Kidney (tissue), 14 donors: Measurements from ENCODE around the gene ZNF621. TPM values are rescaled to one million over a fixed set of nuclear protein-coding genes. Genes with fewer than 3 reads are reported as not detected.

Experiments
- DNase-seq, 5 donors: peaks; one replicate each; pipeline ENCODE4 v3.0.0-alpha.2; 2013 to 2020
- FAIRE-seq: peaks from 2 replicates; lab custom pipeline; 2012; peaks lifted over from hg19 to GRCh38; lab: Jason Lieb, UNC
- H3K27ac ChIP-seq, 2 donors: one replicate each; pipeline ENCODE4 v1.7.0; 2013; ENCODE audit warnings: low read depth in 2 of 2, low read length in 2 of 2, inconsistent platforms in 1 of 2
- H3K27me3 ChIP-seq: one replicate; pipeline ENCODE4 v1.7.1; 2013; ENCODE audit warnings: low read length, inconsistent platforms; ENCODE audit not compliant: control insufficient read depth, insufficient read depth
- H3K36me3 ChIP-seq, 3 donors: one replicate each; pipeline versions ENCODE4 v1.7.0 to v1.7.1; 2013; ENCODE audit warnings: low read length in 3 of 3, control low read depth in 1 of 3, inconsistent platforms in 1 of 3; ENCODE audit not compliant: insufficient read depth in 3 of 3, control insufficient read depth in 2 of 3
- H3K4me1 ChIP-seq, 3 donors: one replicate each; pipeline versions ENCODE4 v1.7.0 to v1.7.1; 2013; ENCODE audit warnings: low read length in 3 of 3, inconsistent platforms in 1 of 3, low read depth in 1 of 3; ENCODE audit not compliant: control insufficient read depth in 2 of 3, insufficient read depth in 2 of 3
- H3K4me3 ChIP-seq, 3 donors: one replicate each; pipeline versions ENCODE4 v1.7.0 to v1.8.1; 2013; ENCODE audit warnings: low read length in 3 of 3, control low read depth in 1 of 3, inconsistent platforms in 1 of 3
- H3K9ac ChIP-seq, 3 donors: one replicate each; pipeline versions ENCODE4 v1.7.0 to v1.7.1; 2013; ENCODE audit warnings: low read length in 3 of 3, control low read depth in 1 of 3, inconsistent platforms in 1 of 3
- H3K9me3 ChIP-seq, 3 donors: one replicate each; pipeline versions ENCODE4 v1.7.0 to v1.7.1; 2013; ENCODE audit warnings: low read length in 3 of 3, control low read depth in 1 of 3, inconsistent platforms in 1 of 3; ENCODE audit not compliant: control insufficient read depth in 2 of 3, insufficient read depth in 1 of 3
- intact Hi-C: fragments of 100-400 bp; cut with DNase I; formaldehyde crosslinking; loops from one replicate; pipeline ENCODE4 v1.11.1; 2022
- polyA plus RNA-seq: library from polyadenylated mRNA; stranded (reverse); fragments of 350-450 nt; fragmentation: Illumina TruSeq; extraction: RNeasy Lipid Tissue Mini Kit (QIAGEN cat#74804); gene quantifications from one replicate; pipeline ENCODE4 v1.2.3, GENCODE V29; 2014; ENCODE audit warnings: low read depth, low replicate concordance; ENCODE audit not compliant: insufficient read depth
- total RNA-seq: library from RNA; stranded (reverse); fragmentation: NEBNext Ultra II Directional; extraction: Animal tissue kit (Norgen Biotek cat#: 25700); gene quantifications from one replicate; pipeline ENCODE4 v1.2.1, GENCODE V29; 2021
- TF ChIP-seq, protein P1 (sequence below): IDR thresholded peaks from 3 replicates; pipeline ENCODE4 v1.5.1; 2012; ENCODE audit warnings: mild to moderate bottlenecking, moderate library complexity, borderline replicate concordance; ENCODE audit not compliant: insufficient read depth; ENCODE audit errors: extremely low read depth
- donor health status: control.
- donor health status: control.
- donor health status: control.
- donor health status: control.
- donor health status: control.
- donor health status: DM: yes; HTN: yes; CAD: no.
- donor health status: Normal renal cell carcinoma (clear cell type).

ZNF621 gene
- total and polyA plus RNA-seq, 2 donors from 2014 or later = 6.9 to 25.4 TPM

DNA sequence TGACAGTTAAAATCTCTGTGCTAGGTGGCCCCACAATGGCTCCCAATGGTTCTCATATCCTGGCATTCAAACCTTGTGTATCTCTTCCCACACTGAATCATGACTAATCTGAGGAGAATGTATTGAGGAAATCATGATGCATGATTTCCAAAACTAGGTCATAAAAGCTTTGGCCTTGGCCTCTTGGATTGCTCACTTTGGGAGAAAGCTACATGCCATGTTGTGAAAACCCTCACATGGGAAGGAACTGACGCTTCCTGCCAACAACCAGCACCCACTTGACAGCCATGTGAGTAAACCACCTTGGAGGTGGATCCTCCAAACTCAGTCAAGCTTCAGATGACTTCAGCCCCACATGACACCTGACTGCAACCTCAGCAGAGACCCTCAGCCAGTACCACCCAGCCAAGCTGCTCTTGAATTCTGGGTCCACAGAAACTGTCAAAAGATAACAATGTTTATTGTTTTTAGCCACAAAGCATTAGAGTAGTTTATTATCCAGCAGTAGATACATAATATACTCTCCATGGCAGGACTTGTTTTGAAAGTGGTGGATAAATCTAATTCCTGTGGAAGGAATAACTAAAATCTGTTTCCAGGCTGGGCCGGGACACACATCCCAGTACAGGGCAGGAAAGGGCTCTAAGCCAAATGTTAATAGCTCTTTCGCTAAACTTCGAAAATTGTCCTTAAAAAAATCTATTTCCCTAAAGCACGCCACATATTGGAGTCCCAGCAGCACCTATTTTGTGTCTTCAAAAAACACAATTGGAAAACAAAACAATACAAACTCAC lies 19.9 kb upstream of the ZNF621 start:
- Histone ChIP-seq H3K4me3 (peak overlapping the region in 2 of 3 donors; percentile 93 to 94), H3K9ac (peak overlapping the region in 1 of 3 donors; percentile 67)

DNA sequence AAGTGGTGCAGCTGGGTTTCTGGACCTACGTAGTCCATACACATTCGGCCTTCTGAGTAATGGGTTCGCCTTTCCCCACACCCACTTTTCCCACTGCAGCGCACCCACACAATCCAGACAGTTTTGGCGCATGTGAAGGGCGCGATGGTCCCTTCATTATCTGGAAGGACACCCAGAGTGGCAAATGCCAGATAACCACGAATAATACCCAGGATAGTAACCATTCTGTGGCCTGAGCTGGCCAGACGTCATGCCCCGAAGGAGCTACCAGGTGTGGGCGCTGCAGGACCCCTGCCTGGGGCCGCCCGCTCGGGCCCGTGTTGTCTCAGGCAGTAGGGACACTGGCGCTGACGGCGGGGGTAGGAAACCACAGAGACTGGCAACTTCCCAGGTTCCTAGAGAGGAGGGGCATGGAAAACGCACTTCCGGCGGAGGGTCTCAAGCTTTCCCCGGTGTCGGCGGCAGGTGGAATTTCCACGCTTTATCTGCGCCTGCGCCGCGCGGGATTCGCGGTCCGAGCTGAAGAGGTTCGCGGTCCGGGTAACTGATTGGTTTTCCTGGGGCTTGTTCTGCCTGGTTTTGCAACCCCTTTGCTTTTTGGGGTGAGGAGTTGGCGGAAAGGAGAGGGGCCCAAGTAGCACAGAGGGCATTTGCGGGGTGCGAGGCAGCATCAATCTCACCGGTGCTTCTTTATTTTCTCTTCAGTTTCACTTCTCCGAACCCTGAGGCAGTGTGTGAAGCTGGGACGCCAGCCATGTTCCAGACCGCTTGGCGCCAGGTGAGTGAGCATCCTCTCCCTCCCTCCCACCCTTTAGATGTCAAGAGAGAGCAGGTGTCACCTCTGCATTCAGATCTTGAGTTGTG lies 18.9 kb upstream of the ZNF621 start, which contains the start of gene ZNF620:
TSS of gene ZNF620 (plus strand) at position 441 of the 864 bp plus-strand sequence. CDS start at position 755, 314 bp downstream.
- FAIRE-seq = no peak
- TF ChIP-seq, protein P1, sequence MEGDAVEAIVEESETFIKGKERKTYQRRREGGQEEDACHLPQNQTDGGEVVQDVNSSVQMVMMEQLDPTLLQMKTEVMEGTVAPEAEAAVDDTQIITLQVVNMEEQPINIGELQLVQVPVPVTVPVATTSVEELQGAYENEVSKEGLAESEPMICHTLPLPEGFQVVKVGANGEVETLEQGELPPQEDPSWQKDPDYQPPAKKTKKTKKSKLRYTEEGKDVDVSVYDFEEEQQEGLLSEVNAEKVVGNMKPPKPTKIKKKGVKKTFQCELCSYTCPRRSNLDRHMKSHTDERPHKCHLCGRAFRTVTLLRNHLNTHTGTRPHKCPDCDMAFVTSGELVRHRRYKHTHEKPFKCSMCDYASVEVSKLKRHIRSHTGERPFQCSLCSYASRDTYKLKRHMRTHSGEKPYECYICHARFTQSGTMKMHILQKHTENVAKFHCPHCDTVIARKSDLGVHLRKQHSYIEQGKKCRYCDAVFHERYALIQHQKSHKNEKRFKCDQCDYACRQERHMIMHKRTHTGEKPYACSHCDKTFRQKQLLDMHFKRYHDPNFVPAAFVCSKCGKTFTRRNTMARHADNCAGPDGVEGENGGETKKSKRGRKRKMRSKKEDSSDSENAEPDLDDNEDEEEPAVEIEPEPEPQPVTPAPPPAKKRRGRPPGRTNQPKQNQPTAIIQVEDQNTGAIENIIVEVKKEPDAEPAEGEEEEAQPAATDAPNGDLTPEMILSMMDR = no peak
- peaks cover 0 to 3% (median 0%) of the 10 kb centered on the region in 3 donors for H3K4me1 ChIP-seq

More for the DNA sequence above, 19.9 kb upstream of the ZNF621 start:
- TF ChIP-seq, protein P1 = no peak
- no peaks in the 10 kb centered on the region for H3K36me3 ChIP-seq
- intact Hi-C loops = no loop called here
- no peak overlapping the region for H3K27ac ChIP-seq
- no peak for FAIRE-seq
- peaks cover 0 to 3% (median 0%) of the 10 kb centered on the region in 3 donors for H3K4me1 ChIP-seq
- H3K9me3 ChIP-seq = no peaks in the 10 kb centered on the region
- DNase-seq = peak in 1 of 5 donors; percentile 1
- no peaks in the 10 kb centered on the region for H3K27me3 ChIP-seq

DNA sequence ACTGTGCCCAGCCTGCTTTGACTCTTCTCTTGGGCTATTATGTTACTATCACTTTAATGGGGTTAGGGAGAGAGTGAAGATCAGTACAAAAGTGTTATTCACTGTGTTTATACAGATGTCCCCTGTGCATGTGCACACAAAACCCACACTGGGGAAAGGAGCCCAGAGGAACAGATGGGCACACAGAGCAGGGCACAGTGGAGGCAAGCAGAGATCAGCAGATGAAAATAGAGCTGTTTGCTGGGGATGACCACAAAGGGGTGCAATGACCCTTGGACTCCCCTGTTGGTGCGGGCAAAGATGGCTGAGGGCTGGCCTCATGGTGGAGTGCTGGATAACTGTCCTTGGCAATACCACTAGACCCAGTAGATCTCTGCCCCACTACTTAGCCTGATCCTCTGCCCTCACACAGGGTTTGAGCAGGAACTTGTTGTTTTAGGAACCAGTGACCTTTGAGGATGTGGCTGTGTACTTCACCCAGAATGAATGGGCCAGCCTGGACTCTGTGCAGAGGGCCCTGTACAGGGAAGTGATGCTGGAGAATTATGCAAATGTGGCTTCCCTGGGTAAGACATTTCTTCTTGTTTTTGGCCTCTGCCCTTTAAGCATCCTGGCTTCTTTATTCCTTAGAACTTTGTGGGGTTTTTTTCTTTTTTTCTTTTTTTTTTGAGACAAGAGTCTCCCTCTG lies 13.6 kb upstream of the ZNF621 start:
- Histone ChIP-seq H3K36me3 (peaks cover 0 to 3% (median 0%) of the 10 kb centered on the region in 3 donors), H3K4me1 (no peaks in the 10 kb centered on the region)
- TF ChIP-seq, protein P1 = no peak

More for the DNA sequence above, 18.9 kb upstream of the ZNF621 start, which contains the start of gene ZNF620:
- peak within 1 kb of the TSS; percentile 87 to 94 (median 93) for H3K4me3 ChIP-seq
- no peaks in the 10 kb centered on the region for H3K36me3 ChIP-seq
- intact Hi-C loops = no loop called here
- peak within 1 kb of the TSS; percentile 64 to 72 (median 67) for H3K9ac ChIP-seq
- H3K27me3 ChIP-seq = no peaks in the 10 kb centered on the region
- H3K9me3 ChIP-seq = no peaks in the 10 kb centered on the region
- peak within 1 kb of the TSS; percentile 67 to 78 for H3K27ac ChIP-seq
- DNase-seq = peak; percentile 89 to 96 (median 95)

More for the DNA sequence above, 13.6 kb upstream of the ZNF621 start:
- H3K4me3 ChIP-seq = no peak overlapping the region
- no peaks in the 10 kb centered on the region for H3K27me3 ChIP-seq
- no peak overlapping the region for H3K27ac ChIP-seq
- H3K9me3 ChIP-seq = no peaks in the 10 kb centered on the region
- DNase-seq (no peak), FAIRE-seq (no peak)
- intact Hi-C loops = no loop called here
- H3K9ac ChIP-seq = no peak overlapping the region
